OCI-LY1 (cell line): Measurements from ENCODE around the gene RNF125.
"Not testable (repeated sequence)": the region's sequence is repeated elsewhere in the genome, so short reads cannot be mapped to it uniquely, and the experiment has no call there.

Experiments
- H2AFZ ChIP-seq: fragments of 200-600 bp; sonication (generic), shearing (Covaris generic); 2 replicates; pipeline ENCODE4 v1.6.0; 2014; ENCODE audit warnings: antibody characterized with exemption, mild to moderate bottlenecking, low read length
- H3F3A ChIP-seq: fragments of 200-600 bp; sonication (generic), shearing (Covaris generic); 2 replicates; pipeline ENCODE4 v1.6.0; 2014; ENCODE audit warnings: mild to moderate bottlenecking, antibody characterized with exemption, low read length, moderate library complexity; ENCODE audit not compliant: insufficient read depth
- H3K27ac ChIP-seq: fragments of 200-600 bp; sonication (generic); 2 replicates; pipeline ENCODE4 v1.5.1; 2014; ENCODE audit warnings: low read length, mixed run types, mild to moderate bottlenecking, low read depth; ENCODE audit not compliant: poor library complexity, severe bottlenecking
- H3K27me3 ChIP-seq: fragments of 200-600 bp; sonication (generic); 2 replicates; pipeline ENCODE4 v1.6.0; 2014; ENCODE audit warnings: antibody characterized with exemption, mild to moderate bottlenecking, low read length, moderate library complexity; ENCODE audit not compliant: insufficient read depth
- H3K36me3 ChIP-seq: fragments of 200-600 bp; sonication (generic); 2 replicates; pipeline ENCODE4 v1.6.1; 2014; ENCODE audit warnings: mild to moderate bottlenecking, antibody characterized with exemption, low read length, moderate library complexity, mixed read lengths; ENCODE audit not compliant: insufficient read depth
- H3K4me1 ChIP-seq: fragments of 200-600 bp; sonication (generic); 2 replicates; pipeline ENCODE4 v1.5.1; 2014; ENCODE audit warnings: mild to moderate bottlenecking, low read length, moderate library complexity; ENCODE audit not compliant: insufficient read depth, severe bottlenecking
- H3K4me2 ChIP-seq: fragments of 200-600 bp; sonication (generic), shearing (Covaris generic); 2 replicates; pipeline ENCODE4 v1.6.1; 2014; ENCODE audit warnings: low read length
- H3K4me3 ChIP-seq: fragments of 200-600 bp; sonication (generic); 2 replicates; pipeline ENCODE4 v1.5.1; 2014; ENCODE audit warnings: low read length, low read depth, mild to moderate bottlenecking, mixed read lengths; ENCODE audit not compliant: poor library complexity, severe bottlenecking
- H3K79me2 ChIP-seq: fragments of 200-600 bp; shearing (Covaris generic); 2 replicates; pipeline ENCODE4 v1.6.1; 2016; ENCODE audit warnings: mixed run types, low read length, mixed read lengths; ENCODE audit not compliant: insufficient read depth
- H3K9ac ChIP-seq: fragments of 200-600 bp; sonication (generic), shearing (Covaris generic); 2 replicates; pipeline ENCODE4 v1.6.1; 2014; ENCODE audit warnings: mild to moderate bottlenecking, low read length, mixed read lengths
- H3K9me2 ChIP-seq: fragments of 200-600 bp; sonication (generic), shearing (Covaris generic); 2 replicates; pipeline ENCODE4 v1.6.1; 2014; ENCODE audit warnings: low read depth, mild to moderate bottlenecking, low read length, mixed read lengths
- H3K9me3 ChIP-seq: fragments of 200-600 bp; shearing (Covaris generic); 2 replicates; pipeline ENCODE4 v1.6.1; 2014; ENCODE audit warnings: low read length, mixed read lengths
- H4K20me1 ChIP-seq: fragments of 200-600 bp; sonication (generic), shearing (Covaris generic); 2 replicates; pipeline ENCODE4 v1.6.0; 2016; ENCODE audit warnings: mild to moderate bottlenecking, low read length; ENCODE audit not compliant: insufficient read depth
- CTCF ChIP-seq: fragments of 200-600 bp; sonication (generic), shearing (Covaris generic); IDR thresholded peaks from 2 replicates; pipeline ENCODE4 v1.5.1; 2017; ENCODE audit warnings: mild to moderate bottlenecking, antibody characterized with exemption, low read length, moderate library complexity, mixed read lengths
- EZH2 ChIP-seq: fragments of 200-600 bp; sonication (generic), shearing (Covaris generic); IDR thresholded peaks from 2 replicates; pipeline ENCODE4 v1.8.0; 2017; ENCODE audit warnings: borderline replicate concordance, mixed run types, mild to moderate bottlenecking, antibody characterized with exemption, low read length, moderate library complexity, mixed read lengths

The RNF125 gene

GRCh38 chr18:32081881-32082280 lies 63.3 kb downstream of the RNF125 start:
- Histone ChIP-seq H3K4me3 (no peak overlapping the region), H3K27ac (no peak overlapping the region), H3K79me2 (no peaks in the 10 kb centered on the region), H3K4me2 (no peak overlapping the region), H3K27me3 (no peaks in the 10 kb centered on the region; the same call in 1 of the 2 replicates), H3F3A (no peaks in the 10 kb centered on the region), H3K36me3 (no peaks in the 10 kb centered on the region), H3K9me3 (no peaks in the 10 kb centered on the region), H2AFZ (no peak overlapping the region), H3K4me1 (peaks cover 11% of the 10 kb centered on the region), H3K9ac (no peak overlapping the region), H4K20me1 (no peaks in the 10 kb centered on the region), H3K9me2 (no peaks in the 10 kb centered on the region)
- no peak for TF ChIP-seq EZH2
- no peak for TF ChIP-seq CTCF

- Histone ChIP-seq H2AFZ (no peak overlapping the region), H3F3A (no peaks in the 10 kb centered on the region), H3K9ac (no peak overlapping the region), H3K4me1 (peaks cover 11% of the 10 kb centered on the region), H3K4me2 (no peak overlapping the region), H3K27me3 (no peaks in the 10 kb centered on the region; the same call in 1 of the 2 replicates), H3K36me3 (no peaks in the 10 kb centered on the region), H3K27ac (no peak overlapping the region), H3K9me2 (no peaks in the 10 kb centered on the region), H3K9me3 (no peaks in the 10 kb centered on the region), H3K79me2 (no peaks in the 10 kb centered on the region), H4K20me1 (no peaks in the 10 kb centered on the region), H3K4me3 (no peak overlapping the region)
- TF ChIP-seq CTCF (no peak), EZH2 (no peak)
These were observed 65.2 kb downstream of the RNF125 start for GRCh38 chr18:32083781-32084180.

- H3K9ac ChIP-seq, result no peak overlapping the region
- TF ChIP-seq CTCF (no peak), EZH2 (no peak)
- H3K27me3 ChIP-seq, result no peaks in the 10 kb centered on the region; the same call in 1 of the 2 replicates
- no peaks in the 10 kb centered on the region for H4K20me1 ChIP-seq
- H3K79me2 ChIP-seq, result no peaks in the 10 kb centered on the region
- no peaks in the 10 kb centered on the region for H3K36me3 ChIP-seq
- no peak overlapping the region for H3K27ac ChIP-seq
- no peak overlapping the region for H3K4me2 ChIP-seq
- H3K9me3 ChIP-seq, result no peaks in the 10 kb centered on the region
- H3F3A ChIP-seq, result no peaks in the 10 kb centered on the region
- H3K9me2 ChIP-seq, result no peaks in the 10 kb centered on the region
- H3K4me3 ChIP-seq, result no peak overlapping the region
- H2AFZ ChIP-seq, result no peak overlapping the region
- H3K4me1 ChIP-seq, result peaks cover 15% of the 10 kb centered on the region
These were observed 68.3 kb downstream of the RNF125 start for GRCh38 chr18:32086881-32087280.

- H3K9me3 ChIP-seq, H3F3A ChIP-seq, H3K27me3 ChIP-seq, H3K9me2 ChIP-seq, H3K27ac ChIP-seq, H2AFZ ChIP-seq, H3K4me3 ChIP-seq, H4K20me1 ChIP-seq, H3K9ac ChIP-seq, H3K4me2 ChIP-seq: not testable (repeated sequence)
- Histone ChIP-seq H3K36me3 (peaks cover 16% of the 10 kb centered on the region; the same call in 1 of the 2 replicates), H3K79me2 (peaks cover 30% of the 10 kb centered on the region), H3K4me1 (peaks cover 26% of the 10 kb centered on the region)
These were observed 72.2 kb downstream of the RNF125 start for GRCh38 chr18:32090831-32091230.
